NCI-H1092 (cell line): ENCODE measurements around the gene WDFY2.
"Not testable (repeated sequence)": the region's sequence is repeated elsewhere in the genome, so short reads cannot be mapped to it uniquely, and the experiment has no call there.

Experiments used
- DNase-seq: peaks from one replicate; lab custom pipeline; 2025; lab: John Stamatoyannopoulos, UW

WDFY2 gene, protein sequence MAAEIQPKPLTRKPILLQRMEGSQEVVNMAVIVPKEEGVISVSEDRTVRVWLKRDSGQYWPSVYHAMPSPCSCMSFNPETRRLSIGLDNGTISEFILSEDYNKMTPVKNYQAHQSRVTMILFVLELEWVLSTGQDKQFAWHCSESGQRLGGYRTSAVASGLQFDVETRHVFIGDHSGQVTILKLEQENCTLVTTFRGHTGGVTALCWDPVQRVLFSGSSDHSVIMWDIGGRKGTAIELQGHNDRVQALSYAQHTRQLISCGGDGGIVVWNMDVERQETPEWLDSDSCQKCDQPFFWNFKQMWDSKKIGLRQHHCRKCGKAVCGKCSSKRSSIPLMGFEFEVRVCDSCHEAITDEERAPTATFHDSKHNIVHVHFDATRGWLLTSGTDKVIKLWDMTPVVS

DNA sequence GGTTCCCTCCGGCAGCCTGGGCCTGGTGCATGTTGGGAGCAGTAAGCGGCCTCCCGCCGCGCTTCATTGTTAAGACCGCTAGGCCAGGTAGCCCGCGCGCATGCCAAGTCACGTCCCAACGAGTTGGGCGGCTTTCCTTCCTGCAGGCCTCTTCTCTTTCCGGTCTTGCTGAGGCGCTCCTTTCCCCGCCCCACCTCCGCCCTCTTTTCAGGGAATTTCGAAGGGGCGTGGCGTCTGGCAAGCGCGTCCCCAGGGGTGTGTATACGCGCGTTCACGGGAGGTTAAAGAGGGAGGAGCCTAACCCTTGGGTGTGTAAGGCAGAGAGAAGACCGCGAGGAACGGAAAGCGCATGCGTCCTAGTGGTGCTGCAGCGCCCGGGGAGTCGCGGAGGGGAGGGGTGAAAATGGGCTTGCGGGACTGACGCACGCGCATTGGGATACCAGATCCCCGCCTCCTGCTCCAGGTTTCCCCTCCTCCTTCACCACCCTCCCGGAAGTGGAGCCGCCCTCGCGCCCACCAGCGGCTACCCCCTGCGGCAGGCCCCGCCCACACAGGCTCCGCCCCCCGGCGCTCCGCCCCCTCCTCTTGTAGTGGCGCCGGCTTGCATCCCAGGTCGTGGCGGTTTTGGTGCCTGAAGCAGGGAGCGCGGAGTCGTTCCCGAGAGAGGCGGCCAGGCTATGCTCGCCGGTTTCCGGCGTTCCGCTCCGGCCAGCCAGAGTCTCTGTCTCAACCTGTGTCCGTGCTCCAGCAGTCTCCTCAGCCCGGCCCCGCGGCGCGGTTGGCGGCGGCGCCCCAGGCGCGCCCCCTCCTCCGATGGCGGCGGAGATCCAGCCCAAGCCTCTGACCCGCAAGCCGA lies at the start of gene WDFY2:
Gene WDFY2 (plus strand): TSS at position 588 of the 856 bp plus-strand sequence. CDS start 226 bp downstream, at position 814.
- DNase-seq, result peak; percentile 99

DNA sequence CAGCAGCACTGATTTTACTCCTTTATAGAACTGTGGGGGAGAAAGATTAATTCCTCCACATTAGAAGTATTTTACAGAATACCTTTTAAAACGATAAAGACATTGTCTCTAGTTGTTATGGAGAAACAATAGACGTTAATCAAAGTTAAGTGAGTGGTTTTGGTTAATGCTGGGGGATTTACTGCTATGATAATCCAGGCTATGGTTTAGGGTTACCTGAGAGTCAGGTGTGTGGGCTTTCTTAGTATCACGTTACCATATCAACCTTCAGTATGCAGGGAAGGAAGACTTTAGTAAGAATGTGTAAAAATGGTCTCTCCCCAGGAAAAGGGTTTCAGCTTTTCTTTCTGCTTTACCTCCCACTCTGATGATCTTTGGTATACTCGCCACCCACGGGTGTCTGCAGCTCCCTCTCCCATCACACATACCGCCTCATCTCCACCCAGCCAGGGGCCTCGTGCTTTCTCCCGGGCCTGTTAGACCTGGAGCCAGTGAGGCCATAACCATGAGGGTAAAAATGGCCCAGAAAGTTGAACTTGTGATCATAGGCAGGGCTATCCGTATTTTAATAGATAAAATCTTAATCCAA lies 45.6 kb upstream of the WDFY2 start:
- no peak for DNase-seq

DNA sequence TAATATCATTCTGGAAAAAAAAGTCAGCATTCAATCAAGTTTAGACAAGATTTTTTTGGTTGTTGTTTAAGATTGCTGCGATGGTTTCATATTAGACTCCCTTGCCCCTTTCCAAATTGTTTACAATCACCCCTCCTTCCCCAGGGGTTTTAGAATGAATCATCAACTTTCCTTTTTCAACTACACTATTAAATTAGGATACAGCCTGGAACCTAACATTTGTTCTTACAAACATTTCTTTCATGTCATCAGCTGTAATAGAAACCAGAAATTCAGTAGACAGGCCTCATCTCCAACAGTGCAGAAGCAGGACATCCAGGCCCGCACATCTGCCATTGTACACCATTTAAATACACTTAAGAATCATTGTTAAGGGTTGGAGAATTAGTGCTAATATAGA lies 44.4 kb upstream of the WDFY2 start:
- DNase-seq, result no peak

DNA sequence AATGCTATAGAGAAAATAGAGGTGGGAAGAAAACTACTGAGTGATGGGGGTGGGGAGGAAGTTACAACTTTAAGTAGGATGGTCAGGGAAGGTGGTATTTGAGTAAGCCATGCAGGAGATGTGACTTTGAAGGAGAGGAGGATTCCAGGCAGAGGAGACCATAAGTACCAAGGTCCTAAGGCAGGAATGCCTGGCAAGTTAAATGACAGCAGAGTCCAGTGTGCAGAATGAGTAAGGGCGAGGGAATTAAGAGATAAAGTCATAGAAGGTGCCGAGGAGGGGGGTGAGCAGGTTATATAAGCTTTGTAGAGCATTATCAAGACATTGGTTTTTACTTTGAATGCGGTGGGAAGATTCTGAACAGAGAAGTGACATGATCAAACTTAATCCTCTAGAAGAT lies 43.2 kb upstream of the WDFY2 start:
- no peak for DNase-seq

DNA sequence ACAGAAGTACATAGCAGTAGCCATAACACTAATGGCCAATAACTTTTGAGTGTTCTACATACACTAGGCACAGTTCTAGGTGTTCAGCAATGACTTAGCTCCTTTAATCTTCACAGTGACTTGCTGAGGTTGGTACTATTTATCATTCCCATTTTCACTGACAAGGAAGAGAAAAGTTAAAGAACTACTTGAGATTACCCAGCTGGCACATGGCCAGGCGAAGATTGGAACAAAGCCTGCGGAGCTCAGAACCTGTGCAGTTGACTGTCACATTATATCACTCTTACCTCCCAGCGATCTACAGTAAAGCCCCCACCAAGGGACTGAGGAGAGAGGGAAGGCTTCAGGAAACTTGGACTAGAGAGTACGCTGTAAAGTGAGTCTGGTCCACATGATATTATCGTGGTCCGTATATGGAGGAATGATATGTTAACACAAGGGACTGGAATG lies 42.4 kb upstream of the WDFY2 start:
- DNase-seq, result no peak

DNA sequence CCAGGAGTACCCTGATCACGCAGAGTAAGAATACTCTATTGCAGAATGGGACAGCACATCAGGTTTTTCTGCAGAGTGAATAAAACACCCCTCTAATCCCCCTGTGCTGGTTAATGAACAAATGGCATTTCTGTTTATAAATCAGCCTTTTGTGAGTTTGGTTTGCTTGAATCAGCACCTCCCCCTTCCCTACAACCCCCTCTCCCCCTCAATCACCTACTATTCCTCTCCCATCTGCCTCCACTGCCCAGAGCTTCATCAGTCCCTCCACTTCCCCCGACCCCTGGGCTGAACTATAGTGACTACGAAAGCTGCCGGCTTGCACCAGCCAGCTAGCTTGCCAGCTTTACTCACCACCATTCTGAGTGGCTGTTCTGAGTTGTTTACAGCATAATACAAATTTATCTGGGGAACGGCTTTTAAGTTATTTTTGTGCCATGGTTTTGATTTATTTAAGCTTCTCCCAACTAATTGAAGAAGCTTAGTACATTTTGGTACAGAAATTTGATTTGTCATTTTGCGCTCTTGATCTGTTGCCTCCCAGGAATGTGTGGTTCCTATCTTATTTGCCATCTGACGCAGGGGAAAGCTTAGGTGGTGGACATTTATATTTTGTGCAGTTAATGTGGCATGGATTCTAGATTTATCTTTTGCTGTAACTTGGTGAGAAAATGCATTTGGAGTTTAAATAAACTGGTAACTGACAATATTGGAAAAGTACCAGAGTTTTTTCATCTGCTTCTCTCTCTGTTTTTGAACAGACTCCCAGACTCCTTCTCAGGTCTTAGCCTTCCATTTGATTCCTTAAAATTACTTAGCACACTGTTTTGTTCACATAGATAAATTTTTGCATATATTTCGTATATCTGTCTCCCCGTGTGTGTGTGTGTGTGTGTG lies 41.7 kb upstream of the WDFY2 start:
- DNase-seq, result no peak

DNA sequence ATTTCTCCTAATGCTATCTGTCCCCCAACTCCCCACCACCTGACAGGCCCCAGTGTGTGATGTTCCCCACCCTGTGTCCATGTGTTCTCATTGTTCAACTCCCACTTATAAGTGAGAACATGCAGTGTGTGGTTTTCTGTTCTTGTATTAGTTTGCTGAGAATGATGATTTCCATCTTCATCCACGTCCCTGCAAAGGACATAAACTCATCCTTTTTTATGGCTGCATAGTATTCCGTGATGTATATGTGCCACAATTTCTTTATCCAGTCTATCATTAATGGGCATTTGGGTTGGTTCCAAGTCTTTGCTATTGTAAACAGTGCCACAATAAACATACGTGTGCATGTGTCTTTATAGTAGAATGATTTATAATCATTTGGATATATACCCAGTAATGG lies 38.8 kb upstream of the WDFY2 start:
- DNase-seq, result not testable (repeated sequence)

DNA sequence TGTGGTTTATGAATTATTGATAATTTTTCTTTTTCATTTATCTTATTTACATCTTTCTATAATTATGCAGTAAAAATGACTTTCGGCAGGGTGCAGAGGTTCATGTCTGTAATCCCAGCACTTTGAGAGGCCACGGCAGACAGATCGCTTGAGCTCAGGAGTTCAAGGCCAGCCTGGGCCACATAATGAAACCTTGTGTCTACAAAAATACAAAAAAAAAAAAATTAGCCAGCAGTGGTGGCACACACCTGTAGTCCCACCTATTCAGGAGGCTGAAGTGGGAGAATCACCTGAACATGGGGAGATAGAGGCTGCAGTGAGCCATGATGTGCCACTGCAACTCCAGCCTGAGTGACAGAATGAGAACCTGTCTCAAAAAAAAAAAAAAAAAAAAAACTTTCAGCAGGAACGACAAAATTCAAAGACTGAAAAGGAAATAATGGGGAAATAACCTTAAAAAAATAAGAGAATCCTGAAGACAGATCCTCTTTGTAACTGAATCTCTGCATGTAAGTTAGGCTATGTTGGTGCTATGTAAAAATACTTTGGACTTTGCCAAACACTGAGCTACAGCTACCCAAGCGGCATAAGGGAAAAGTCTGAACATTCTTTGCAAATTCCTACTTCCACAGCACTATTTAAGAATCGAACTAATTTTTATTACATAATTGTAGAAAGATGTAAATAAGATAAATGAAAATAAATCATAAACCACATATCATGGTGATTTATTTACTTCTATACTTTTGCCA lies 36.7 kb upstream of the WDFY2 start:
- DNase-seq, result no peak

DNA sequence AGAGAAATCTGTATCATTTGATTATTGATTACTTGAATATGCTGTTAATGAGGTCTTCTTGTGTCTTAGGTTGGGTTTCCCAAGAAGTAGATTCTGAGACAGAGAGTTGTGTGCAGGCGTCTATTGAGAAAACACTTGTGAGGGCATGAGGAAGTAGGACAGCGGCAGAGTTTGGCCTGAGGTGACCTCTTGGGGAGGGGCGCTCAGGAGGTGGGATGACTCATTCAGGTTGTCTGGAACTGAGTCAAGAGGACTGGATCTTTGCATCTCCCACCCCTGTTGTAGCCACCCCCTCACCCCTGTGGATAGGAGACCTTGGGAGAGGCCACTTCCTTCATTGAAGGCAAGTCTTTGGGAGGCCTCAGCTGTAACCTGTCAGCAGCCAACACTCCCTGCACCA lies 35.2 kb upstream of the WDFY2 start:
- DNase-seq, result no peak

DNA sequence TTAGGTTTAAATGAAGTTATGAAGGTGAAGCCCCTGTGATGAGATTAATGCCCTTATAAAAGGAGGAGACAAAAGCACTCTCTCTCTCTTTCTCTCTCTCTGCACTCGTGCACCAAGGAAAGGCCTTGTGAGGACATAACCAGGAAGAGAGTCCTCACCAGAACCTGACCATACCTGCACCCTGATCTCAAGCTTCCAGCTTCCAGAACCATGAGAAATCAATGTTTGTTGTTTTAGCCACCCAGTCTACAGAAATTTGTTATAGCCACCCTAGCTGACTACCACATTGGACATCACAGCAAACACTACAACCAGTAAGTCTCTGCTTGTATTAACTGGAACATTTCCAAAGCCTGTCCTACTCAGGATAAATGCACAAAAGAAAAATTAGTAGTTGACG lies 34.7 kb upstream of the WDFY2 start:
- DNase-seq, result no peak

DNA sequence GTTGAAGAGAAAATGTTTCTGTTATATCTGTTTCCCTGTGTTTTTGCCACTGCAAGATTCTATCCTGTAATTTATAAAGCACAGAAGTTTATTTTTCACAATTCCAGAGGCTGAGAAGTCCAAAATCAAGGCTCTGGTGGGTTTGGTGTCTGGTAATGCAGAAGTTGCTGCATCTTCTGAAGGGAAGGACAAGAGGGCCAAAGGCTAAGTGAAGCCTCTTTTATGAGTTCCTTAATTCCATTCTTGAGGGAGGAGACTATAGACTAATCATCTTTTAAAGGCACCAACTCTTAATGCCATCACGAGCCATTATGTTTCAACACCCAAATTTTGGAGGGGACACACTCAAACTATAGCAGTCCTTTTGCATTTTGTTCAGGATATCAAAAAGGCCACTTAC lies 34.1 kb upstream of the WDFY2 start:
- no peak for DNase-seq

DNA sequence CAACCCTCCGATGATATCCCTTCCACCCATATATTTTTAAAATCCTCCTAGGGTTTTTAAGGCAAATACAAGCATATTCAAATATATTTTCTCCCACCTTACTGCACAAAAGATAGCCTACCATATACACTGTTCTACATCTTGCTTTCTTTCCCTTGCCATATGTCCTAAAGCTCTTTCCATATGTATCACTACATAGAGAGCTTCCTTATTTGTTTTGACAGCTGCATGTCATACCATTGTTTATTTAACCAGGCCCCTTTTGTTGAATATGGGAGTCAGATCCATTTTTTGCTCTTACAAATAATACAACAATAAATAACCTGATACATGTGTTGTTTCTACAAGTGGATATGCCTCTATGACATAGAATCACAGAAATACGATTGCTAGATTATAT lies 32.8 kb upstream of the WDFY2 start:
- no peak for DNase-seq

DNA sequence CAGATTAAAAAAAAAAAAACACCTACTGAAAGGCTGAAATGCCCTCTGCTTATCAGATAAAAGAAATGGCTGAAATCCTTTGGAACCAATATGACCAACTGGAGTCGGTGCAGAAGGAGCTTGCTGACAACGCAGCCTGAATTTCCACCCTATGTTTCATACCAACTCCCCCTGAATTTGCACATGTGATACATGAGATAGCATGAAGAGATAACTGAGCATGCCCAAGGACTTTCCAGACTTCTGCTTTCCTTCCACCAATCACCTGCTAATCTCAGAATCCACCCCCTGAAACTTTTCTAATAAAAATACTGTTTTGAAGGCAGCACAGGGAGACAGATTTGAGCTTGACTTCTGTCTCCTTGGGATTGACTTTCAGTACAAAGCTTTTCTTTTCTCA lies 32.2 kb upstream of the WDFY2 start:
- DNase-seq, result no peak

DNA sequence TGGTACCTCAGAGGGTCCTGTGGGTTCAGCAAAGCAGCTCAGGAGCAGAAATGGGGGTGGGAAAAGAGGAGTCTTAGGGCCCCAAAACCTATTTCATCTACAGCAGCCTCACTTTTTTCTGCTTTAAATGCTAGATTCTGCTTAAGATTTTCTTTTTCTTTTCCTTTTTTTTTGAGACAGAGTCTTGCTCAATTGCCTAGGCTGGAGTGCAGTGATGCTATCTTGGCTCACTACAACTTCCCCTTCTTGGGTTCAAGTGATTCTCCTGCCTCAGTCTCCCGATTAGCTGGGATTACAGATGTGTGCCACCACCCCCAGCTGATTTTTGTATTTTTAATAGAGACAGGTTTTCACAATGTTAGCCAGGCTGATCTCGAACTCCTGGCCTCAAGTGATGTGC lies 30.7 kb upstream of the WDFY2 start:
- DNase-seq, result no peak

DNA sequence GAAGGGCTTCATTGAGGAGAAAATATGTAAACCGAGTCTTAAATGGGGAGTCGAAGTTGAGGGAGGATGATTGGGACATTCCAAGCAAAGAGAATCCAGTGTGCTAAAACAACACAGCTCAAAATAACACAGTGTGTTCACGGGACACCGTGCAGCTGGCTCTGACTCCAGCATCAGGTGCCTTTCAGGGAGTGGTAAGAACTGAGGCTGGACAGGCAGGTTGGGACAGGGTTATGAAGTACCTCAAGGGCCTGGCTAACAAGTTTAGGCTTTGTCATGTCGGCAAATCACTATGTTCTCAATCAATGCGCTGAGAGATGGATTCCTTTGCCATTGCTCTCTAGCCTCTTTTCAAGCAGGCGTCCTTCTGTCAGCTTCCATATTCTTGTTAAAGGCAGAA lies 27.5 kb upstream of the WDFY2 start:
- no peak for DNase-seq

DNA sequence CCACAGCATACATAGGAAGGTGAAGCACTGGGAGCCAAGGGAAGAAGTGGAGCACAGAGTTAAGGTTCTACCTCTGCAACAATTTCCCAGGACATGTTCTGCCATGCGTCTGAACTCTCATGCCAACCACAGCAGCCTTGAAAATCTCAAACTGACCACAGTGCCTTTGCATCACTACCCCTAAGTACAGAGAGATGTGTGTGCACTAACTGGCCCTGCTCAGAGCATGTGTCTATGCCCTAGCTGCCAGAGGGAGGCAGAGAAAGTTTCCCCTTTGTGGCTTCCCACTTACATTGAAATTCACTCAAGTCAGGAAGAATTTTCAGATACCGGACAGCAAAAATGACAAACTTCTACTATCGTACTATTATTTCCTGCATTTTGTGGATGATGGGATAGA lies 26.8 kb upstream of the WDFY2 start:
- no peak for DNase-seq

DNA sequence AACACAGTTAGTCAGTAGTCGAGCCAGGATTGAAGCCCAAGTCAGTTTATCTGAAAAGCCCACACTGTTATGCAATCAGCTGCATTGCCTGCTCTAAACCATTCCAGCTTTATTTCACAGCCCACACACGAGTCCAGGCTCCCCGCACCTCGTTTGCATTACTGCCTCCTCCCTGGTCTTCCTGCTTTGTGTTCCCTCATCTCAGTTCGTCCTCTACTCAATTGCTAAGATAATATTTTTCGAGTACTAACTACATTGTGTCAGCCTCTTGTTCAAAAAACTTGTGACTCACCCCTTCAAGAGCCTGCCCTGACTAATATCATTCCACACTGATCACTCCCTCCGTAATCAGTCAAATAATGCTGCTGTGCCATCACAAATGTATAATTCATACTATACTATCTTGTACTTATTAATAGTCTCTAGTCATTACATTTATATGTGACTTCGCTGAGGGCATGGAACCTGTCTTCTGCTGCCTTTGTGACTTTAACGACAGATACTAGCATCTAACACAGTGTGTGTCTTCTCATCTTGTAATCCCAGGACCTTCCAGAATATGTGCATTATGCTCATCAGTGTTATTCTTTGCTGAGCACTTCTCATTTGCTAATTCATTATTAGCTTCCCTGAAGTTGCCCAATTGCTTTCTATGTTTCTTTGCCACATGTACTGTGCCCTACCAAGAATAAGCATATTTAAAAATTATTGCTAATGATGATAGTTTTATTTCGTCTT lies 26.2 kb upstream of the WDFY2 start:
- DNase-seq, result no peak

DNA sequence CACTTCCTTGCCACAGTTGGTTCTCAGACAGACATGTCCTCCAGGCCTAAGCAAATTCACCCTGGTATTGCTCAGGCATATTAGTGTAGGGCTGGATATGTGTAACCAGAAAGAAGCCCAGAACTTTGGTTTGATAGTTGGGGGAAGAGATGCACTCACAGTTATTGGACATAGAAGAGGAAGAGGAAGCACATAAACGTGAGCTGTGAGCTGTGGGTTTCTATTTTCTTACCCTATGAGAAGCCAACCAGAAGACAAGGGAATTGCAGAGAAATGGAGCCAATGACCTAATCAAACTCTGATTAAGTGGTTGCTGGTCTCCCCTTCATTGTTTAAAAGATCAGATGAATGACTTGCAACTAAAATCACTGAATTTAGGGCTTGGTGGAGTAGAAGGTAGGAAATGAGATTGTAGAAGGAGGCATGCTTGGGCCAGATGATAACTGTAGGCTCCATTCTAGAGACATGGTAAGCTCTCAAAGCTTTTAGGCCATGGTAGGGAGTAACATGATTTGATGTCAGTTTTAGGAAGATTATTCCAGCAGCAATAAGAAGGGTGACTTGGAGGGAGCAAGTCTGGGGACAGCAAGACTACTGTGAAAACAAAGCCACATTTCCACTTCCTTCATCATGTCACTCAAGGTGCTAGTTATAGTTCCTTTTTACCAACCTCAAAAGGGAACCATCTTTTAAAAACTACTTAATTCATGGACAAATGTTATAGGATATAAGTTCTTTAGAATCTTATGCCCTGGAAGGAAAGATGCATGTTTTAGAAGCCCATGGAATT lies 24.1 kb upstream of the WDFY2 start:
- no peak for DNase-seq

DNA sequence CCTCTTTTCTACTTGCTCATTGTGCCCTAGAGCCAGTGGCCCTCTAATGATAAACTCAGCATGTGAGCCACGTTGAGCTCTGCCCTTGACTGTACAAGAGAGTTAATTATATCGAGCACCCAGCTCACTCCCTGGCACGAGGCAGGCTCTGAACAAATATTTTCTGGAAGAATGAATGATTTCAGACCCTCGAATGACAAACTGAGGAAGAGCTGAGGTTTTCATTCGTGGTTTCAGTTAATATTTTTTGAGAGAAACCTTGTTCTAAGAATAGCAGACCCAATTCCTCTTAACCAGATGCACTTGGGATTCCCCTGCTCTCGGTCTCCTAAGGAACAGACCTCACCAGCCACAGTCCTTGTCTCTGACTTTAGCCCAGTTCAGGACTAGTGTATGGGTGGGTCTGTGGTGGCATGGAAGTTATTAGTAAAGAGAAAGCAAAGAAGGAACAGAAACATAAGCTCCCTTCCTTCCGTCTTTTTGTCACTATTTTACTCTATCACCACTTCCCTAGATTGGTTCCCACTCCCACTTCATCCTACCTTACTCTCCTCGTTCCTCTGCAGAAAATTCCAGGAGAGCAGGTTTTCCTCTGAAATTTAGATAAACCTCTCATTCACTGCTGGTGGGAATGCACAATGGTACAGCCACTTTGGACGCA lies 22.1 kb upstream of the WDFY2 start:
- no peak for DNase-seq
